Thyroid gland (tissue), 4 donors: ENCODE results near the gene GDPD1.

ENCODE experiments used
- POLR2A ChIP-seq, 2 donors: fragments of 450-650 bp; IDR thresholded peaks; one replicate each; pipeline ENCODE4 v1.6.1; 2017; ENCODE audit warnings: antibody characterized with exemption in 2 of 2, mild to moderate bottlenecking in 2 of 2, moderate library complexity in 1 of 2
- TF ChIP-seq, protein P1 (sequence below), 6 experiments: fragments of 200-600 bp in 3 of 6; fragments of 450-650 bp in 3 of 6; sonication (generic) in 3 of 6; IDR thresholded peaks; one replicate each; pipeline ENCODE4 v1.5.1; 2016 to 2019; ENCODE audit warnings: antibody characterized with exemption in 6 of 6, mild to moderate bottlenecking in 2 of 6, inconsistent platforms in 1 of 6, moderate library complexity in 1 of 6

DNA sequence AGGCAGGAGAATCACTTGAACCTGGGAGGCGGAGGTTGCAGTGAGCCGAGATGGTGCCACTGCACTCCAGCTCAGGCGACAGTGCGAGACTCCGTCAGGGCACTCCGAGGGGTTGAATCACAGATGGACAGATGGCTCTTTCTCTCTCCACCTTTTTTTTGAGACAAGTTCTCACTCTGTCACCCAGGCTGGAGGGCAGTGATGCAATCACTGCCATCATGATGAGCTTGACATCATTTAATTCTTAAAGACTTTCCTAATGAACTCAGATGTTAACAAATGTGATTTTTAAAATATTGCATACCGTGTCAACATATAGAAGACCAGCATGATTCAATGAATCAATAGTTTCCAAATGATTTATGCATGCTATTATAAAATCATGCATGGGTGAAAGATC is 3.5 kb downstream of the GDPD1 start:
- TF ChIP-seq, protein P1, sequence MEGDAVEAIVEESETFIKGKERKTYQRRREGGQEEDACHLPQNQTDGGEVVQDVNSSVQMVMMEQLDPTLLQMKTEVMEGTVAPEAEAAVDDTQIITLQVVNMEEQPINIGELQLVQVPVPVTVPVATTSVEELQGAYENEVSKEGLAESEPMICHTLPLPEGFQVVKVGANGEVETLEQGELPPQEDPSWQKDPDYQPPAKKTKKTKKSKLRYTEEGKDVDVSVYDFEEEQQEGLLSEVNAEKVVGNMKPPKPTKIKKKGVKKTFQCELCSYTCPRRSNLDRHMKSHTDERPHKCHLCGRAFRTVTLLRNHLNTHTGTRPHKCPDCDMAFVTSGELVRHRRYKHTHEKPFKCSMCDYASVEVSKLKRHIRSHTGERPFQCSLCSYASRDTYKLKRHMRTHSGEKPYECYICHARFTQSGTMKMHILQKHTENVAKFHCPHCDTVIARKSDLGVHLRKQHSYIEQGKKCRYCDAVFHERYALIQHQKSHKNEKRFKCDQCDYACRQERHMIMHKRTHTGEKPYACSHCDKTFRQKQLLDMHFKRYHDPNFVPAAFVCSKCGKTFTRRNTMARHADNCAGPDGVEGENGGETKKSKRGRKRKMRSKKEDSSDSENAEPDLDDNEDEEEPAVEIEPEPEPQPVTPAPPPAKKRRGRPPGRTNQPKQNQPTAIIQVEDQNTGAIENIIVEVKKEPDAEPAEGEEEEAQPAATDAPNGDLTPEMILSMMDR (IDR thresholded peaks at IDR 0.05) = no peak
- no peak for TF ChIP-seq POLR2A (IDR thresholded peaks at IDR 0.05)
